ENCODE measurements around the gene C19orf67.

The C19orf67 gene

GRCh38 chr19:14116525-14116917 lies 30.9 kb upstream of the C19orf67 start:
- TF ChIP-seq CTCF (IDR thresholded peaks at IDR 0.05; ENCODE audit: insufficient read depth, low read length), result no peak
- TF ChIP-seq REST (IDR thresholded peaks at IDR 0.05; ENCODE audit: insufficient replicate concordance, low read depth), result no peak
- TF ChIP-seq GABPA (IDR thresholded peaks at IDR 0.05; ENCODE audit: low read depth), result no peak
- no peak for TF ChIP-seq SPI1 (IDR thresholded peaks at IDR 0.05; ENCODE audit: borderline replicate concordance, low read depth)
- TF ChIP-seq POLR2AphosphoS5 (IDR thresholded peaks at IDR 0.05; ENCODE audit: low read depth), result no peak
- Histone ChIP-seq H3K27ac (replicated peaks) (no peak overlapping the region), H3K4me3 (replicated peaks; ENCODE audit: insufficient read depth, low read length) (peak overlapping the region; percentile 83), H3K27me3 (ENCODE audit: insufficient read depth, poor library complexity, severe bottlenecking) (no peaks in the 10 kb centered on the region)
- no peak for DNase-seq (ENCODE audit: low read depth in 1 of 2, low spot score in 1 of 2)

- Histone ChIP-seq H3K27ac (replicated peaks) (no peak overlapping the region), H3K27me3 (ENCODE audit: insufficient read depth, poor library complexity, severe bottlenecking) (no peaks in the 10 kb centered on the region), H3K4me3 (replicated peaks; ENCODE audit: insufficient read depth, low read length) (no peak overlapping the region)
- TF ChIP-seq REST (IDR thresholded peaks at IDR 0.05; ENCODE audit: insufficient replicate concordance, low read depth), result no peak
- no peak for TF ChIP-seq POLR2AphosphoS5 (IDR thresholded peaks at IDR 0.05; ENCODE audit: low read depth)
- no peak for TF ChIP-seq SPI1 (IDR thresholded peaks at IDR 0.05; ENCODE audit: borderline replicate concordance, low read depth)
- no peak for TF ChIP-seq GABPA (IDR thresholded peaks at IDR 0.05; ENCODE audit: low read depth)
- DNase-seq (ENCODE audit: low read depth in 1 of 2, low spot score in 1 of 2), result no peak
These were observed 30.2 kb upstream of the C19orf67 start for GRCh38 chr19:14115756-14116155.

- Histone ChIP-seq H3K27ac (replicated peaks) (no peak overlapping the region), H3K4me3 (replicated peaks; ENCODE audit: insufficient read depth, low read length) (no peak overlapping the region), H3K27me3 (ENCODE audit: insufficient read depth, poor library complexity, severe bottlenecking) (no peaks in the 10 kb centered on the region)
- DNase-seq (ENCODE audit: low read depth in 1 of 2, low spot score in 1 of 2), result peak; percentile 80 to 82
- peak; percentile 86 for TF ChIP-seq SPI1 (IDR thresholded peaks at IDR 0.05; ENCODE audit: borderline replicate concordance, low read depth)
- peak; percentile 27 for TF ChIP-seq CTCF (IDR thresholded peaks at IDR 0.05; ENCODE audit: insufficient read depth, low read length)
- TF ChIP-seq REST (IDR thresholded peaks at IDR 0.05; ENCODE audit: insufficient replicate concordance, low read depth), result no peak
These were observed 29.3 kb upstream of the C19orf67 start for GRCh38 chr19:14114854-14115253.

- no peaks in the 10 kb centered on the region for H3K27me3 ChIP-seq (ENCODE audit: insufficient read depth, poor library complexity, severe bottlenecking)
- no peak for TF ChIP-seq GABPA (IDR thresholded peaks at IDR 0.05; ENCODE audit: low read depth)
- TF ChIP-seq POLR2AphosphoS5 (IDR thresholded peaks at IDR 0.05; ENCODE audit: low read depth), result no peak
- H3K4me3 ChIP-seq (replicated peaks; ENCODE audit: insufficient read depth, low read length), result peak overlapping the region; percentile 68; the same call in 1 of the 2 replicates
- H3K27ac ChIP-seq (replicated peaks), result peak overlapping the region; percentile 53
- DNase-seq (ENCODE audit: low read depth in 1 of 2, low spot score in 1 of 2), result no peak
These were observed 28.9 kb upstream of the C19orf67 start for GRCh38 chr19:14114439-14114838.
